HG02623 (cell line): ENCODE measurements around the gene CLIC4.

Source experiments
- ATAC-seq: cut with Tn5 transposase; IDR thresholded peaks from one replicate; pipeline ENCODE4 v1.9.1; 2021; ENCODE audit warnings: moderate library complexity; ENCODE audit not compliant: unreplicated experiment

CLIC4 gene

DNA sequence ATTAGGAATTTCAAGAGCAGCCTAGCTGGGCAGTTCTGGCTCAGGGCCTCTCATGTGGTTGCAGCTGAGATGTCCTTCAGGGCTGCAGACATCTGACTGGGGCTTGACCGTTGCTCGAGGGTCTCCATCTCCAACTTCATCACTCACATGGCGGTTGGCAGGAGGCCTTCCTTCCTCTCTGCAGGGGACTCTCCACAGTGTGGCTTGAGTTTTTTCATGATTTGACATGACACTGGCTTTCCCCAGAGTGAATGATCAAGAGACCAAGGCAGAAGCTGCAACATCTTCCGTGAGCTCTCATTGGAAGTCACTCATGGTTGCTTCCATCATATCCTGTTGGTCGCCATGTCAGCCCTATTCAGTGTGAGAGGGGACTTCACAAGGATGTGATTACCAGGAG, 110.2 kb downstream of the CLIC4 start:
- ATAC-seq, result no peak

DNA sequence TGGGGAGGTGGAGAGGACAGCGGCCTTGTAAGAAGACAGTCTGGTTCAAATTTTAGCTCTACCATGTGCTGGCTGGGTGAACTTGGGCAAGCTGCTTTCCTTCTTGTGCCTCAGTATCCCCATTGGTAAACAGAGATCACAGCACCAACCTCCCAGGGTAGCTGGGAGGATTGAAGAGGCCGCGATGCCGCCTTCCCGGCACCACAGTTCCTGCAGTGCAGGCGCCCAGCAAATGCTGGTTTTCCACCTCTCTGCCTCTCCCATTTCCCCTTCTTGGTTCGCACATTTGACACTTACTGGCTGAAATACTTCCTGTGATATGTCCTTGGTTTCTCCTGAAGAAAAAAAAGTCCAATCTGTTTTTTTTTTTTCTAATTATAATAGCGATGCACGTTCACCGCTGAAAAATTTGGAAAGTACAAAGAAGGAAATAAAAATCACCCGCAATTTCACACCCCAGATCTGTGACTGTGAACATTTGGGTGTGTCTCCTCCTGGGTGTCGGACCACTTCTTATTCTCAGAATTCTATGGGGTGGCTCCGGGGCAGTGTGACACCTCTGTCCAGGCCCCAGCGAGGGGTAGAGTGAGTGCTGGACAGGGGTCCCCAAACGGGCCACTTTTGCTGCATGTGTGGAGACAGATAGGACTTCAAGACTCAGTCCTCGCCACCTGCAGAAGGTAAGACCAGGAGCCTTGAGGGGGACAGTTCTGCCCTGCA, 111.7 kb downstream of the CLIC4 start:
- ATAC-seq, result no peak

DNA sequence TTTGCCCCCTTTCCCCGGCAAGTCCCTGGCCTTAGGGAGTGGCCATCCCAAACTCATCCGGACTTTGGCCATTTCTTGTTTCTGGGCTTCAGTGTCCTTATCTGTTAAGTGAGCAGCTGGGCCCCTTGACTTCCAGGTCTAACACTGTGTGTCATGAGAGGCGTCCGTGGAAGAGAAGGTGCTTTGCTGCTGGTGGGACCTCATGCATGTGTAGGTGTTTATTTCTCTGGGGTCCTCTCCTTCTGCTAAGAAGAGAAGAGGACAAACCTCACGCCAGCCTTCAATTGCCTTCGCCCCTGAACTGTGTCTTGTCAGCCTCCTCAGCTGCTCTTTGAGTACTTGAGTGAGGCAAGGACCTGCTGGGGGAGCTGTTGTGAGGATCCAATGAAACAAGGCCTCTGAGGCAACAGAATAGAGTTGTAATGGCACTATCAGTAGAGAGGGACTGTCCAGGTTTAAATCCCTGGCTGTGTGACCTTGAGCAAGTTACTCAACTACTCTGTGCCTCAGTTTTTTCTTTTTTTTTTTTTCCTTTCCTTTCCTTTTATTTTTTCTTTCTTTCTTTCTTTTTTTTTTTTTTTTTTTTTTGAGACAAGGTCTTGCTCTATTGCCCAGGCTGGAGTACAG, 112.4 kb downstream of the CLIC4 start:
- no peak for ATAC-seq

DNA sequence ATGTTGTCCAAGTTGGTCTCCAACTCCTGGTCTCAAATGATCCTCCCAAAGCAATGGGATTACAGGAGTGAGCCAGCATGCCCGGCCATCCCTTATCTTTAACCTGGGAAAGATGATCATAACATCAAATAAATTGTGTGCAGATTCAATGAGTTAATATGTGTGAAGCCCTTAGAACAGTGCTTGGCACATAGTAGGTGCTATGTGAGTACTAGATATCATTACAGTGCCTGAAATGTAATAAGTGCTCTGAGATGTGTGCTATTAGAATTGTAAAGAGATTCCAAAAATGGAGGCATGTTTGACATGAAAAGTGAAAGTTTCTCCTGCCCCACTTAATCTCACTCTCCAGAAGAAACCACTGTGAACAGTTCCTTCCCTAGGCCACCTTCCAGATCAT, 113.0 kb downstream of the CLIC4 start:
- ATAC-seq, result no peak

DNA sequence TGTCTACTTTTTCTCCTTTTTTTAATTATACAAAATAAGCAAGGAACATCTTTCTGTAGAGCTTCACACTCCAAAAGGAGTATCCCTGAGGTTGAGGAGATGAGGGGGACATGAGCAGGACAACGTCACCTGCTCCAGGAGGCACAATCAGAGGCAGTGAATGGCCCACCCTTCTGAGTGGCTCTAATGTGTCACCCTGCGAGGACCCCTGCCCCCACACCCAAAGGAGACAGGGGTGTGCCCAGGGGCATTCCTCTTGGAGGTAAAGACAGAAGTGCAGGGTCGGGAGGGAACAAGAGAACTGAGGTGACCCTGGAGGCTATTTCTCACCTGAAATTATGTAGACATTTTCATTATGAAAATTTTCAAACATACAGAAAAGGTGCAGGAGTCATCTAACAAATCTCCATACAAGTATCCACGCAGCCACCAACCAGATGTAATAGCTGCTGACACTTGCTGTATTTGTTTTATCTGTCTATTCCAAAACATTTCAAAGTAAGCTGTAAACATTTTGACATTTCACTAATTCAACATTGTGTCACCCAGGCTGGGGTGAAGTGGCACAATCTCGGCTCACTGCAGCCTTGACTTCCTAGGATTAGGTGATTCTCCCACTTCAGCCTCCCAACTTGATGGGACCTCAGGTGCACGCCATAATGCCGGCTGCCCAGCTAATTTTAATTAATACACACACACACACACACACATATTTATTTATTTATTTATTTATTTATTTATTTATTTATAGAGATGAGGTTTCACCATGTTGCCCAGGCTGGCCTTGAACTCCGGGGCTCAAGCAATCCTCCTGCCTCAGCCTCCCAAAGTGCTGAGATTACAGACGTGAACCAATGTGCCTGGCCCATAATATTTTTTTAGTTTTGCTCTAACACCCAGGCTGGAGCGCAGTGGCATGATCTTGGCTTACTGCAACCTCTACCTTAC, 114.1 kb downstream of the CLIC4 start:
- ATAC-seq, result no peak

DNA sequence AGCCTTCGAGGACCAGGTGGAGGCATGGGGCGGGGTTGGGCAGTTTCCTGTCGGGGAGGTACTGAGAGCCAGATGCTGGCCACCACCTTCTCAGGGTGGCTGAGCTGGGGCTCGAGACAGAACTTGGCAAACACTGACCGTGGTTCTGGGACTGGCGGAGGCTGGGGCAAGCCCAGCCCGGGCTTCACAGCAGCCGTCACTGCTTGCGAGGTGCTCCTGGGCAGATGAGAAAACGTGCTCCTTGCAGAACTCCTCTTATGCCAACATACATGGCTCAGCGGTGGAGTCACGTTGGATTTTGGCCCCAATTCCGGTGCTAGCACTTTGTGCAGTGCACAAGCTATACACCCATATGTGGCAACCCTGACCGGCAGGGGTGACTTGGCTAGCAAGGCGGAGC, 115.6 kb downstream of the CLIC4 start:
- no peak for ATAC-seq

DNA sequence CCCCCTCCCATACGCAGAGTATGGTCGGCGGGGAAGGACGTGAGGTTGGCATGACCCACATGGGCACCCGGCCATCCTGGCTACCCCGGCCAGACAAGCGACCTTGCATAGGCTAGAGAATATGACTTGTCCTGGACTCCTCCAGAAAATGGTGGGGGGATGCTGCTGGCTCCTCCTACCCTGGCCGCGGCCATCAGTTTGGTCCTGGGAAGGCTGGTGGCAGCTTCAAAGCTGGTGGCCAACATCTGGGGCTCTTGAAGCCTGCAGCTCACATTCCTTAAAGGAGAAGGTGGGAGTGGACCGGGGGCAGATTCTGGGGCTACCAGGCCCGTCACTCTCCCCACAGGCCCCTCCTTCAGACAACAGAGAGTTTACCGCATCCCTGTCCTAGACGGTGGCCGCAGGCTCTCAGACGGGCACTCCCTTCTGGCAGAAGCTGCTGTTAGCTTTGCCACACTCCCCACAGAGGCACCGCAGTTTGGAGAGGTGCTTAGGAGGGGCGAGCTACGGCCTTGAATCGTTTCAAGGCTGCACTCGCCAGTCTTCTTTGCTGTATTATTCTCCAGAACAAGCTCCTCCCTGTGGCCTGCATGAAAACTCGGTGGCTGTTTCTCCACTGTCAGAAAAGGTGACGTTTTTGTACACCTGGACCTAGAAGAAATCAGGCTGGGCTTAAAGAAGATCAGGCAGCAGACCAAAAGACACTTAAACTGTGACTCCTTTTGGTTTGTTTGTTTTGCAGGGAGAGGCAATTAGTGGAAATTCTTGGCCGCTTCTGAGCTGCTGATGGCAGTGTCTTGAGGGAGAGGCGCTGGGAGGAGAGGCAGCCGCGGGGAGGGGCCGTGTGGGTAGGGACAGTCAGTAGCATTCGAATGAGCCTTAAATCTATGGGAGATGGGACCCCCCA, 116.8 kb downstream of the CLIC4 start:
- no peak for ATAC-seq

DNA sequence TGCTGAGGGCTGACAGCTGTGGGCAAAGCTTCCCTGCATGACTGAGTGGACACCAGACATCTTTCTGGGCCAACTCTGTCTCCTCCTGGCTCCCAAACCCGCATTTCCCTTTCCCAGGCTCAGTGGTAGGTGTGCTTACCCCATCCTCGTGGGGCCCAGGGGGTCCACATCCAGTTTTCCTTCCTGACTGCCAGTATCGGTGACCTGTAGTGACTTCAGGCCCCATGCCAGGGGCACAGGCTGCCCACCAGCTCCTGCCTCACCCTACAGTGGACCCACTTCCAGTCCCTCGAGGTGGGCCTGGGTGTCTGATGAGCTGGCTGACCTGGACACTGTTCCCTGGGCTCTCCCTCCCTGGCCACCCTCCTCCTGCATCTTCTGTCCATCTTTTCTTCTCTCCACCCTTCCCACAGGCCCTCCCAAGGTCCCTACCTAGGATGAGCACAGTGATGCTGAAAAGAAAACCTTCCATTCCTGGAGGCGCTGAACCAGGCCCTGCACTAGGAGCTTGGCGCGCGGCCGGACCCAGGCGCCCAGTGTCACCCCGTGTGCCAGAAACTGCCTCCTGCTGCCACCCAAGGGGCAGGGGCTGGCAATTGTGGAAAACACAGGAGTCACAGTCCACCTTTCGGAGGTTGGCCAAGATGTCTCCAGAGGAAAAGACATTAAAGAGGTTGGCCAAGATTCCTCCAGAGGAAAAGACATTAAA, 117.7 kb downstream of the CLIC4 start:
- no peak for ATAC-seq

DNA sequence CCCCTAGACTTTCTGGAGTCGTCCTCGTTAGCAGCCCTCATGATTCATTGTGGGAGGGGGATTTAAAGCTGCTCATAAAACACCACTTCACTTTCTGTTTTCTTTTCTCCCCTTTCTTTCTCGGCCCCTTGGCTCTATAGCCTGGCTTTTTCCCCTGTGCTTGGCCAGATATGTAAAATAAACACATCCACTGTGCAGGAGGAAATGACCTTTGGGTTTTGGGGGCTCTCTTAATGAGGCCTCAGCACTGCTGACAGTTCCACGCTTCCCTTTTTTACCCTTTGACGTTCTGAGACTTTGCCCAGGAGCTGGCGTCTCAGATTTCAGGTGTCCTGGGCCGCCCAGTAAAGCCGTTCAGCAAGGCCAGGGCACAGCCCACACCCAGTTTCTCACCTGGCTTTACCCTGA, 119.1 kb downstream of the CLIC4 start:
- ATAC-seq, result no peak

DNA sequence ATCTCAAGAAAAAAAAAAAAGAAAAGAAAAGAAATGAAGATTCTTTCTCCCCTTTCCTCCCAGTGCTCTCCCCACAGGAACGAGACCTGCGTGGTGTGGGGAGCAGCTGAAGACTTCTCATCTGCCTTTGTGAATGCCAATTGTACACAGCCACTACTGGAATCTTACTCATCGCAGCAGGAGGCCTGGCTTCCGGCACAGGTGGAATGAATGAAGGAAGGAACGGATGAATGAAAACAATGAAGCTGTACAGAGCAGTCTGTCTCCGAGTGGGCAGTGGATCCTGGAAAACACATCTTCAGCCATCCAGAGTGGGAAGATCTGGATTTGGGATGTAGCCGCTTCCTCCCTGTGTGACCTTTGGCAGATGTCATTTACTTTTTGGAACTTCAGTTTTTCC, 119.9 kb downstream of the CLIC4 start:
- no peak for ATAC-seq

DNA sequence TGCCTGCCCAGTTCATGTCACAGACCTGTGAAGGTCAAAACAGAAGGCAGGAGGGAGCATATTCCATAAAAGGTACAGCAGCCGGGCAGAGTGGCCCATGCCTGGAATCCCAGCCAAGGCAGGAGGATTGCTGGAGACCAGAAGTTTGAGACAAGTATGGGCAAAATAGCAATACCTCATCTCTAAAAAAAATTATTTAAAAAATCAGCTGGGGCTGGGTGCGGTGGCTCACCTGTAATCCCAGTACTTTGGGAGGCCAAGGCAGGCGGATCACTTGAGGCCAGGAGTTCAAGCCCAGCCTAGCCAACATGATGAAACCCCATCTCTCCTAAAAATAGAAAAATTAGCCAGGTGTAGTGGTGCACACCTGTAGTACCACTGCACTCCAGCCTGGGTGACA, 120.3 kb downstream of the CLIC4 start:
- ATAC-seq, result no peak

DNA sequence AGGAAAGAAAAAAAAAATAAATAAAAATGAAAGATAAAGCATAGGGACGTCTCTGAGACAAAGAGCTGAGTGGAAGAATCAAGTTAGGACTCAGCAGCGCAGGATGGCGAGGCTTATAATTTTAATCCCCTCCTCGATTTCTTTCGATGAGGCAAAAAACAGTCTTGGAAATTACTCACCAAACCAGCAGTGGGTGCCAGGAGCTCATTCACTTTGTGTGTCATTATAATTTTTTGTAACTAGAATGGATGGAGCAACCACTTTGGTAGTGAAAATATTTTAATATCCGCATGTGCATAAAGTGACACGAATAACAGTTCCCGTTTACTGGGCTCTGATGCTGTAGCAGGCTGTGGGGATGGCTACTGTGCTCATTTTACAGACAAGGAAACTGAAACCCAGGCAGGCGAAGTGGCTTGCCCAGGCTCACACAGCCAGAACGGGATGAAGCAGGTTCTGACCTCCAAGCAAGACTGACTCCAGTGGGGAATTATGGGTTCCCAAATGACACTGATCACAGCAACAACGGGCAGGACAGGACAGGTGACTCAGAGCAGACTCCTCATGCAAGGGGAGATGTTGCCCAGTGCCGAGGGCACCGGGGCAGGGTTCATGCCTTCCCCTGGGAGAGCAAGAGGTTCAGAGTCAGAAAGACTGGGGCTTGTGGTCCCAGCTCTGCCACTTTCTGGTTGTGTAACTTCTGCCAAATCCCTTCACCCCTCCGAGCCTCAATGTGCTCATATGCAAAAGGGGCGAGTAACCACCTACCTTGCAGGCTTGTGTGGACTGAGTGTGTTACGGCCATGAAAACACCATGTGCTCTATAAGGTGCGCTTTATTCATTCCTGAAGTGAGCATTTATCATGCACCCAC, 121.2 kb downstream of the CLIC4 start:
- ATAC-seq, result no peak

DNA sequence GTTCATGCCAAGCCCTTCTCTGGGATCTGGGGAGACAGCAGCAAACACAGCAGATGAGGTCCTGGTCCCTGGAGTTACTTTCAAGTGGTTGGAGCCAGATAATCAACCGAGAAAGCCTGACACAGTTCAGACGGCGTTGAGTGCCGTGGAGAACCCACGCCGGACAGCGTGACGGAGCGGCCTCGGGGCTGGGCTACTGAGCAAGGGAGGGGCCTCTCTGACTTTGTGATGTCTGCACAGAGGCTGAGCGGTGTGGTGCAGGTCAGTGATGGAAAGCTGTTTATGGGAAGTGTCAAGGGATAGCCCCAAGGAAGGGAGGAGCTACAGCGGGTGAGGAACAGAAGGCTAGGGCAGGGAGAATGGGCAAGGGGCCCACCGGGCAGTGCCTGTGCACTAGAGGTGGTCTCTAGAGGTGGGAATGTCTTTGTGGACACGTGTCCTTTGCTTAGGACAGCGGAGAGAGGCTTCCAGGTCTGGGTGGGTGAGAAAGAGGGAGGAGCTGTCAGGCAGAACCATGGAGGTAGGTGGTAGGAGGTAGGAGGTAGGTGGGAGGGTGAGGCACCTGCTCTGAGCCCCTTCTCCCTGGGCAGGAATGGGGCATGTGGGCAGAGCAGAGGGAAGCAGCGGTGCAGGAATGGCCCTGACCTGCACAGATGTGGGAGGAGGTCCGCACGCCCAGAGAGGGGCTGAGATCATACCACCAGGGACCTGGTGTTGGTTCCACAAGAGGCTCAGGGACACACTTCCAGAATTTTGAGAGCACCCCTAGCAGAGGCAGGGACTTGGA, 122.0 kb downstream of the CLIC4 start:
- no peak for ATAC-seq

DNA sequence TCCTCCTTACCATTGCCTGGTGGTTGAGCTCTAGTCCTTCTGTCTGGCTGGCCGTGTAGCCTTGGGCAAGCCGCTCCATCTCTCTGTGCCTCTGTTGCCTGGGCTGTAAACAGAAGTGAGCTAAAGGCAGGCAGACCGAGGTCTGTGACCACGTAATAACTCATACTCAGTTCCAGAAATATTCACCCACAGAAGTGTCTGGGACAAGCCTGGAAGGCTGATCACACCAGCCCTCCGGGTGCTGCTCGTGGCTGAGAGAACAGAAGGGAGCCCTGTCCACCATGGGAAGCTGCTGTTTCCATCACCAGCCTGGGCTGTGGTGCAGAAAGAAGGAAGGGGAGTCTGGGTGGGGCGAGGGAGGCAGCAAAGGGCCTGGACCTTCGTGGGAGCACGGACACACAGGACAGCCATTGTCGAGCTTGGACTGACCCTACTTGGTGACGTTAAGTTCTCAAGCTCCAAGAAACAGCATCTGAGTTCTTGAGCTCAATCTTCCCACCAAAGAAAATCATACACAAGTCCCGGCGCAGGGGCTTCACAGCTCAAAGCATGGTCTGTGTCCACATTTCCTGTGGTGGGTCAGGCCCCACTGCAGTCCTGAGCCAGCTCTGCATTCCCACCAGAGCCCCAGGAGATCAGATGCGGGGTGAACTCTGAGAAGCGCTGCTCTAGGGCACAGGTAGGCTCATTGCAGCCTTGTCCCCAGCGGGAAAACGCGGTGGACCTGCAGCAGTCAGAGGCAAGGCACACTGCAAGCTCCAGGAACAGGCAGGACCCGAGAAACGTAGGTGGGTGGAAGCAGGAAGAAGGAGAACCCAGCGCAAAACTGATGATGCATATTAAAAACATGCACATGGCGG, 123.0 kb downstream of the CLIC4 start:
- ATAC-seq, result no peak

DNA sequence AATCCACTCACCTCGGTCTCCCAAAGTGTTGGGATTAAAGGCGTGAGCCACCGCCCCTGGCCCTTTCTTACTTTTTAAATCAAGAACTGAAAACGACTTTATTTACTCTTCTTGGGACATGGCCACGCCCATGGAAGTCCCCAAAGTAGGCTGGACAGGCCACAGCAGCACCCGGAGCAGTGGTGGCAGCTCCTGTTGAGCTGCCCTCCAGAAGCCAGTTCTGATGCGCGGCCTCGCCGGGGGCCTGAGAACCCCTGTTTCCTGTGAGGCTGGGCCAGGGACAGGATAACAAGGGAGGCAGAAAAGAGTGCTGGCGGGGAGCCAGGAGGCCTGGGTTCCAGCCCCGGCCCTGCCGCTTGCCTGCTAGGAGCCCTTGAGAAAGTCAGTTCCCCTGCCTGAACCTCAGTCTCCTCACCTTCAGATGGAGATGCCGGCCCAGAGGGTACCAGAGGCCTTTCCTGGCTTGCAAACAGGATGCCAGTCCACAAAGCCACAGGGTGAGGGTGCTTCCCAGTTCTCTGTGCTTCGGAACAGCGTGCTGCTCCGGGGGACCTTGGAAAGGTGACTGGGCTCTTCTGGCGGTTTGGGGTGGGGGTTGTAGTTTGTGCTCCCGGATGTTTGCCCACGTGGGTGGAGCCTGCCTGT, 125.4 kb downstream of the CLIC4 start:
- no peak for ATAC-seq

DNA sequence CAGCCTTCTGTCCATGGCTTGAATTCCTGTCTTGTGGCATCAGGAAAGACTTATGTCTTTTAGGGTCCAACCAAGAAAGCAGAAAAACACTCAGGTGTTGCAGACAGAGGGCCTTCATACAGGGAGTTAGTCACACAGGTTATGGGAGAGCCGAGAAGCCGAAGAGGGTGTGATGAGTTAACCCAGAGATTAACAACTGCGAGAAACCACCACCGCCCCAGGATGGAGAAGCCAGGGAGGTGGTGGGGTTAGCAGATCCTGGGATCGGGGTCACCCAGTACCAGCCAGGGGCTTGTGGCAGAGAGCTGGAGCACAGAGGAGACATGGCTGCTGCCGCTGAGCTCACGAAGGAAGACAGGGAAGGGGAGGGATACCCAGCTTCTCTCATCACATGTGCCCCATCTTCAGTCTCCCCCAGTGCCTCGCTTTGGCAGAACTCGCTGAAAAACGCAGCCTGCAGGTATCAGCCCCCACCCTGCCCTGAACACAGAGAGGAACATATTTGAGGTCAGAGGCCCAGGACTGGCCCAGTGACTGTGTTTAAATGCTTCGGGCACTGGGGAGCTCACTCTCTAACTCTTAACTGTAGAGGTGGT, 126.2 kb downstream of the CLIC4 start:
- ATAC-seq, result no peak
